KOPT-K1 (cell line): Measurements from ENCODE around the gene EPHA7.

Source experiments
- H3K27ac ChIP-seq: fragments of 200-600 bp; sonication (generic); 2 replicates; pipeline ENCODE4 v1.5.1; 2016; ENCODE audit warnings: antibody characterized with exemption, mild to moderate bottlenecking, low read depth, low read length; ENCODE audit not compliant: poor library complexity, severe bottlenecking
- H3K36me3 ChIP-seq: fragments of 200-600 bp; sonication (generic); 2 replicates; pipeline ENCODE4 v1.5.1; 2017; ENCODE audit warnings: antibody characterized with exemption, mild to moderate bottlenecking, low read length, moderate library complexity; ENCODE audit not compliant: insufficient read depth
- H3K9me3 ChIP-seq: fragments of 200-600 bp; sonication (generic); 2 replicates; pipeline ENCODE4 v1.5.1; 2017; ENCODE audit warnings: antibody characterized with exemption, low read length, mild to moderate bottlenecking; ENCODE audit not compliant: insufficient read depth, poor library complexity, severe bottlenecking

Gene EPHA7

GRCh38 chr6:93272896-93273295 is 146.5 kb downstream of the EPHA7 start:
- Histone ChIP-seq H3K36me3 (no peaks in the 10 kb centered on the region), H3K9me3 (no peaks in the 10 kb centered on the region), H3K27ac (no peak overlapping the region)

GRCh38 chr6:93272211-93272610 is 147.1 kb downstream of the EPHA7 start:
- H3K27ac ChIP-seq = no peak overlapping the region
- no peaks in the 10 kb centered on the region for H3K9me3 ChIP-seq
- H3K36me3 ChIP-seq = no peaks in the 10 kb centered on the region

DNA sequence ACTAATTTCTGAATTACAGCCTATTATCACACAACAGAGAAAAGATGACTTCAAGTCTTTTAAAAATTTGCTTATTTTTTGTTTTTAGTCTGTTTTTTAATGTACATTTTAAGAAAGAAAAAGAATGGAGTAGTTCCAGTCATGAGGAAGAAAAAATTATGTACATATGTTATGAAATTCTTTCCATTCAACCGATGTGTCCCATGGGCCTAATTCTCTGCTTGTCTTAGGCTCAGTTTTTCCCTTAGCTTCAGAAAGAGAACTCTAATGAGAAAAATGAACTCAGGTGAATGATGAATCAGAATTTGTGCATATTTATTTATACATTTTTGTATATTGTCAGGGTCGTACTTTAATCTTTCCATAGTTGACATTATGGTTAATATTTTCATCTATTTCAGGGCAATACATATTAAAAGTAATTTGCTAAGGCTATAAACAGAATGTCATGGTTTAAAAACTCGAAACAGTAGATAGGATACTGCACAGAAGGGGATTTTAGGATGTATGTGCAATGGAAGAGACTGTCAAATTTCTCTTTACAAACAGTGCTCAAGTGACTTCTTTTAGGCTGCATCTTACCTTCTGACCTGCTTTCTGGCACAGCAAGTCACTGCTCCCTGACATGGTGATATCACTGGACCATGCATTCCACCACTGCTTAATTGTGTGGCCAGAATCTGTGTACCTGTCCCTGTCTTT is 153.1 kb downstream of the EPHA7 start:
- no peaks in the 10 kb centered on the region for H3K36me3 ChIP-seq
- no peaks in the 10 kb centered on the region for H3K9me3 ChIP-seq
- no peak overlapping the region for H3K27ac ChIP-seq

DNA sequence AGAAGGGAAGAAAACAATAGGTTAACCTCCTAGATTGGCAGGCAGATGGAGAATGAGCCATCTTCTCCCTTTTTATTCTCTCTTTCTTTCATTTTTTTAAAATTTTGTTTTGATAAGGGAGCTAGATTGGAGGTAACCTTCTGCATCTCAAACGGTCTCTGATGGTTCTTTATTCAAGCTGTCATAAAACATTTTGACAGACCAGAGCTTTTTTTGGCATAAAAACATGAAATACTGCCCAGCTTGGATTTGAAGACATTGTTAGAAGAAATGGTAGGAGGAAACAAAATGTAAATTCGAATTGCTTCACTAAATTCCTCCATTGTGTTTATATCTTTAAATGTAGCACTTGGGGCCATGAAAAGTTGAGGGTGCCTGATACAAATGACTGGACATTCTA is 158.5 kb downstream of the EPHA7 start:
- Histone ChIP-seq H3K27ac (no peak overlapping the region), H3K9me3 (no peaks in the 10 kb centered on the region), H3K36me3 (no peaks in the 10 kb centered on the region)

GRCh38 chr6:93259332-93259731 is 160.0 kb downstream of the EPHA7 start:
- no peaks in the 10 kb centered on the region for H3K36me3 ChIP-seq
- H3K9me3 ChIP-seq = no peaks in the 10 kb centered on the region
- H3K27ac ChIP-seq = no peak overlapping the region

GRCh38 chr6:93252930-93253329 is 166.4 kb downstream of the EPHA7 start:
- H3K9me3 ChIP-seq = no peaks in the 10 kb centered on the region
- H3K27ac ChIP-seq = no peak overlapping the region
- no peaks in the 10 kb centered on the region for H3K36me3 ChIP-seq

DNA sequence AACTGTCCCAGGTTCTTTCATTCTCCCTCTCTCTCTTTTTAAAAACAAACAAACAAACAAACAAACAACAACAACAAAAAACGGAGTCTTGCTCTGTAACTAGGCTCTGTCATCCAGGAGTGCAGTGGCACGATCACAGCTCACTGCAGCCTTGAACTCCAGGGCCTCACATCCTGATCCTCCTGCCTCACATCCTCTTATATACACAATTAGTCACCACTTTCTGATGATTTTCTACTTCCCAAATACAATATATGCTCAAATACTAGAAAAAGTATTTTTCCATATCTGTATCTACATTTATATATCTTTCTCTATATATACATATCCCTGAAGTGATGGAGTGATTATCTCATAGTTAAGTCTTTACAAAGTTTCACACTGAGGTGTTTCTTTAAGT is 170.7 kb downstream of the EPHA7 start:
- no peaks in the 10 kb centered on the region for H3K36me3 ChIP-seq
- H3K9me3 ChIP-seq = no peaks in the 10 kb centered on the region
- H3K27ac ChIP-seq = no peak overlapping the region

DNA sequence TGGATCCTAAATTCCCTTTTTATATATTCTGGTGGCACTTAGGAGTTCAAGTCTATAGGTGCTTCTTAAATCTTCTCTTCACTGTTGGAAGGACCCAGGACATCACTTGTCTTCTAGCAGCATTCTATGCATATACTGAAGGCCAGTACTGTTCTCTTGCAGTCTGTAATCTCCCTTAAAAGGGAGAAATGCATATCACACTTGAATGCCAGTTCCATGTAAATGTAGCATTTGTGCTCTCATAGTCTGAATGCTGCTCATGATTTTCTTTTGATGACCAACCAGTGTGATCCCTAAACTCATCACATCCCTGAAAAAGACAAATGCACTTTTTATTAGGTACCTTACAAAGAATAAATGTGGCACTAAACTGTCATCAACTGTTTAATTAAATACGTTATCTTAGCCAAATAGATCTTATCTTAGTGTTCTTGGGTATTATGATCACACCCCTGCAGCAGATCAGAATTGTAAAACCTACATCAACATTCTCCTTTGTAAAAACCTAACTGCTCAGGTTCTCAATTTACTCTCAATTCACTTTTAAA is 176.1 kb downstream of the EPHA7 start:
- Histone ChIP-seq H3K36me3 (no peaks in the 10 kb centered on the region), H3K9me3 (no peaks in the 10 kb centered on the region), H3K27ac (no peak overlapping the region)

DNA sequence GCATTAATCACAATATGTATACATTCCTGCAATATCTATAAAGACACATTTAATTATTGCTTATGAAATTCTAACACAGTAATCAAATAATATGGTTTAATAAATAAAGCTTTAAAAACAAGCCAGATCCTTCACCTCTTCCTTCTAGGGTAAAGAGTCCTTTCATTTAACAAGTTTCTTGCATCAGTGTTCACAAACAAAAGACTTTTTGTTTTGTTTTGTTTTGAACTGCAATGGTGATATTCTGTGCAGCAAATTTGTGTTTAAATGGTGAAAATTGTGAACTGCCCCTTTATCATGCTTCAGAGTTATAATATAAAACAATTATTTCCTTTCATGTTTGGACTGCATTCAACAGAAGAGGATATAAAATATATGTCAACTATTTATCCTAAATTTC is 177.3 kb downstream of the EPHA7 start:
- Histone ChIP-seq H3K36me3 (no peaks in the 10 kb centered on the region), H3K27ac (no peak overlapping the region), H3K9me3 (no peaks in the 10 kb centered on the region)

DNA sequence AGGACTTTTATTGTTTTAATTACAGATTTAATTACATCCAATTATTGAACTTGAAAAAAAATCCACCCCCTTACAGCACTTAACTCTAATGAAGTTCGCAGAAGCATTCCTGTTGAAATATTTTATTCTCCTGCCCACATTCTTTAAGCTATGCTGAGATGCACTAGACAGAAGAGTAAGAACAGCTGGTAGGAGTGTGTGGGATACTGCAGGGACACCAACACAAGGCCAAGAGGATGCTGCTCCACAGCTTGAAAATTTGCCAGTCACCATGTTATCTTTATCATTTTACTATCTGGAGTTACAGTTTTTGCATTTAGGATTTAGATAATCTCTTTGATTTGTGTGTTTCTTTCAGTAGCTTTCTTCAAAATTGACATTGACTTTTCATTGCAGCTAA is 180.7 kb downstream of the EPHA7 start:
- Histone ChIP-seq H3K36me3 (no peaks in the 10 kb centered on the region), H3K27ac (no peak overlapping the region)

GRCh38 chr6:93235775-93236174 is 183.6 kb downstream of the EPHA7 start:
- Histone ChIP-seq H3K27ac (no peak overlapping the region), H3K36me3 (no peaks in the 10 kb centered on the region), H3K9me3 (no peaks in the 10 kb centered on the region)

More for the DNA sequence above, 180.7 kb downstream of the EPHA7 start:
- no peaks in the 10 kb centered on the region for H3K9me3 ChIP-seq

DNA sequence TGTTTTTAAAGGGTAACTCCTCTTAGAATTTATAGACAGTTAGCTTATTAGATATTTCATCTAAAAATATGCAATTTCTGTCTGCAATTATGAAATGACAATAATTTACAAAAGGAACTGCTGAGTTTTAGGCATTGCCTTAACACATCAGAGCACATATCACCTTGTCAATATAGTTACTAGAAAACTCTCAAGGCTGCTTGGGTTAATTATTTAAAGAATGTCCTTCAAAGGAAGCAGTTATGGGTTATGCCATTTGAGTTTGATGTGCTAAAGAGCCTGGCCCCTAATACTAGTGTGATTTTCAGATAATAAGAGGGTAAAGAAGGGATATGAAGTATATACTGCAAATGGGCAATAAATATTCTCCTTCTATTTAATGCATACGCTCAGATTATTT is 192.5 kb downstream of the EPHA7 start:
- H3K36me3 ChIP-seq = no peaks in the 10 kb centered on the region
- H3K27ac ChIP-seq = no peak overlapping the region
- H3K9me3 ChIP-seq = no peaks in the 10 kb centered on the region

DNA sequence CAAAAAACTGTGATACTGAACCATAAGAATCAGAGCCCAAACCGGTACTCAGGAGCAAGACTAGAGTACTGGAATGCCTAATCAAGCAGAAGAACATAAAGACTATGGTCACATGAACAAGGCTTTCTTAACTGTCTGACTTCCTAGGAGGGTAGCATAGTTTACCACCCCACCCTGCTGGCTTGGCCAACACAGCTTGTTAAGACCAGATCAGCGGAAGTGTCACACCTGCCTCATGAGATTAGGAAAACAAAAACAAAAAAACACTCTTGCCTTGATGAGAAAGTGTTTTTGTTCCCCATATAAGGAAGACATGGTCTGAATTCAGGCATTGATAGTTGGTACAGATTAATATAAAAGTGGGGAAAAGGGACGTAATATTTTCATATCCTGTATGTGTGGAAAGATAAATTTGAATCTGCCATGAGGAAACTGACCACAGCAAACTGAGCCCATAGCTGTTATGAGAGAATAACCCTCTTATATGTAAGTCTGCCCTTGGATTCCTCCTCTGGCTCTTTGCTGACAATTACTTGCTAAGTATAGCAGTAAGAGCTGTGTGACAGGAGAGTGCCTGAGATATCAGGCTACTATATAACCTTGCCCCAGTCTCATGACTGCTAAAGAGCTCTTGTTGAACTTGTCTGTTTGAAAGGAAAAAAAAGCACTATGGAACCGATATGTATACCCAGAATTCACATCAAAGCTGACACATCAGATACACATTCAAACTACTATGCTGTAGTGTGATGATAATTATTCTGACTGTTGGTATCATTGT is 197.1 kb downstream of the EPHA7 start:
- no peaks in the 10 kb centered on the region for H3K36me3 ChIP-seq
- H3K27ac ChIP-seq = no peak overlapping the region
- no peaks in the 10 kb centered on the region for H3K9me3 ChIP-seq

GRCh38 chr6:93219447-93219846 is 199.9 kb downstream of the EPHA7 start:
- Histone ChIP-seq H3K27ac (no peak overlapping the region), H3K36me3 (no peaks in the 10 kb centered on the region), H3K9me3 (no peaks in the 10 kb centered on the region)

DNA sequence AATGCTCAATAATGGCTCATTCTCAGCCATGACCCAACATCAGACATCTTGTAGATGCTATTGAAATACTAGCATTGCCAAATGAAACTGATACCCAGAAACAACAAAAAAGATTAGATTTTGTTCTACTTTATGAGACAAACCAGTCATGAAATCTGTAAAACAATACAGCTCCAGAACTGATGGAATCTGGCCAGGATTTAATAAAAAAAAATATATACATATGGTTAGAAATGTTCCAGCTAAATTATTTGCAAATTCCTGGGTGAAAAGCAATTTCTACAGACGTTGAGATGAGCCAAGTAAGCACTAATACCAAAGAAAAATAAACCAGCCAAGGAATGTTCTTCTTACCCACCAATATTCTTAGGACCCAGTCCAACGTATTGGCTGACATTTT is 201.3 kb downstream of the EPHA7 start:
- Histone ChIP-seq H3K9me3 (no peaks in the 10 kb centered on the region), H3K36me3 (no peaks in the 10 kb centered on the region), H3K27ac (no peak overlapping the region)

DNA sequence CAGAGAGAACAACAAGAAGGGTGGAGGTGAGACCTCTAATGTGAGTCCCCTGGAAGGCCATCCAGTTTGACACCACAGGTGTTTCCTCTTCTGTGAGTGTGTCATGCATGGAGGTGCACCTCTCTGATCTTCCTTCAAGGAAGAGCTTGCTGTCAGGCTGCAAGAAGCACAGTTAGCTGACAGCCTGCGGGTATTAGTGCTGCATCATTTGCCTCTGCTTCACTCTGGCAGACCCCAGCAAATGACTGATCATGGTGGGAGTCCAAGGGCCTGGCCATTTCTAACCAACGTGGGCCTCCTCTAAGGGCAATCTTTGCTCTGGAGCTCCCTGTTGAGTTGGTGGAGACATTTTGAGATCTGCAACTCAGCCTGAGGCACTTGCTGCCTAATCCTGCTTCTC is 206.3 kb downstream of the EPHA7 start:
- Histone ChIP-seq H3K36me3 (no peaks in the 10 kb centered on the region), H3K9me3 (no peaks in the 10 kb centered on the region), H3K27ac (no peak overlapping the region)
